Measurements from ENCODE around the gene CEP128. TPM values are rescaled to one million over a fixed set of nuclear protein-coding genes. Genes with fewer than 3 reads are reported as not detected.

CEP128 gene
- total RNA-seq, 1 experiment from 2014 or later = 16.4 TPM

DNA sequence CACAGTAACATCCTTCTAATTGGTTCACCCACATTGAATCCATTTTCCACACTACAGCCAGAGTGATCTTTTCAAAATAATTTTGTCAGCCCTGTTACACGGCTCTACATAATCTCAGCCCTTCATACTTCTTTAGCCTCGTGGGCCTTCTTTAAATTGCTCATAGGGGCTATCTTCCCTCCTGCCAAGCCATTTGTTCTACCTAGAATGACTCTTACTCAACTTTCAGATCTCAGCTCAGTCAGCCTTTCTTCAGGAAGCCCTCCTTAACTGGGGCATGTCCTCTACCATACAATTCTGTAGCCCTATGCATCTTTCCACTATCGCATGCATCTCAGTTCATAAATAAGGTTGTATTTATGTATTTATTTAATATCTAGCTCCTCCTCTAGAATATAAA lies 39.7 kb downstream of the CEP128 start:
- no peak overlapping the region for H3K4me2 ChIP-seq (ENCODE audit: low read length)
- H3K4me3 ChIP-seq (replicated peaks in 1 of 2; ENCODE audit: low read depth in 1 of 2, low read length in 2 of 2) = no peak overlapping the region
- no peaks in the 10 kb centered on the region for H3K9me2 ChIP-seq (ENCODE audit: insufficient read depth)
- no peaks in the 10 kb centered on the region for H4K20me1 ChIP-seq (ENCODE audit: insufficient read depth)
- ATAC-seq = no peak
- no peaks in the 10 kb centered on the region for H3K36me3 ChIP-seq (ENCODE audit: control insufficient read depth in 1 of 2, insufficient read depth in 2 of 2, low read length in 2 of 2)
- no peak overlapping the region for H2AFZ ChIP-seq (ENCODE audit: low read depth, low read length, poor library complexity, severe bottlenecking)
- no peak overlapping the region for H3K9ac ChIP-seq (ENCODE audit: low read length)
- H3K4me1 ChIP-seq (ENCODE audit: control insufficient read depth in 1 of 2, insufficient read depth in 2 of 2, low read length in 2 of 2) = no peaks in the 10 kb centered on the region
- H3K79me2 ChIP-seq (ENCODE audit: insufficient read depth, low read length) = no peaks in the 10 kb centered on the region
- ChIA-PET RAD21 (ENCODE audit: low non-redundant PET in 1 of 2, low total read pairs in 2 of 2, uncharacterized antibody in 2 of 2, unreplicated experiment in 2 of 2) (no interaction called here), CTCF (no interaction called here), POLR2A (no interaction called here)
- intact Hi-C loops (cut with micrococcal nuclease) = no loop called here
- H3K27me3 ChIP-seq (ENCODE audit: insufficient read depth, low read length) = no peaks in the 10 kb centered on the region
- TF ChIP-seq JUND (IDR thresholded peaks at IDR 0.05) = no peak
- no peak overlapping the region for H3K27ac ChIP-seq (ENCODE audit: low read depth, low read length)
- H3K9me3 ChIP-seq (ENCODE audit: control insufficient read depth in 1 of 2, insufficient read depth in 1 of 2, low read depth in 1 of 2, low read length in 2 of 2) = no peaks in the 10 kb centered on the region
- DNase-seq (ENCODE audit: low read depth, low spot score) = no peak
- no TSS peak for BruUV-seq (replicated peaks)

DNA sequence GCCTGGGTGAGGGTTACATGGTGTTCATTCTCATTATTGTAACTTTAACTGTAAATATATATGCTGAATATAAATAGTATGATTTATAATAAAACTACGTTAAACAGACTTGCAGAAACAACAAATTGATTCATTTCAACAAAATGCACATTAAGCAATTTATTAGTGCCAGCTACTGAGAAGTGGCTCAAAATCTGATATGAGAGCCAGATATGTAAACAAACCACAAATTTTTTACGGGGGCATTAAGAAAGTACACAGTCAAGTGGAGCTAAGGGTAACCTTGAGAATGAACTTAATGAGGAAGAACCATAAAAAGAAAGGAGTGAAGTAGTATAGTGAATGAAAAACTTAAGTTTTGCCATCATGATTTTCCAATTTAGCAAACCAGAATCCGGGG lies 40.3 kb downstream of the CEP128 start:
- Histone ChIP-seq H2AFZ (ENCODE audit: low read depth, low read length, poor library complexity, severe bottlenecking) (no peak overlapping the region), H3K36me3 (ENCODE audit: control insufficient read depth in 1 of 2, insufficient read depth in 2 of 2, low read length in 2 of 2) (no peaks in the 10 kb centered on the region), H3K27me3 (ENCODE audit: insufficient read depth, low read length) (no peaks in the 10 kb centered on the region), H3K9me2 (ENCODE audit: insufficient read depth) (no peaks in the 10 kb centered on the region), H3K9ac (ENCODE audit: low read length) (no peak overlapping the region), H3K9me3 (ENCODE audit: control insufficient read depth in 1 of 2, insufficient read depth in 1 of 2, low read depth in 1 of 2, low read length in 2 of 2) (no peaks in the 10 kb centered on the region), H4K20me1 (ENCODE audit: insufficient read depth) (no peaks in the 10 kb centered on the region), H3K4me2 (ENCODE audit: low read length) (no peak overlapping the region), H3K27ac (ENCODE audit: low read depth, low read length) (no peak overlapping the region), H3K79me2 (ENCODE audit: insufficient read depth, low read length) (no peaks in the 10 kb centered on the region), H3K4me1 (ENCODE audit: control insufficient read depth in 1 of 2, insufficient read depth in 2 of 2, low read length in 2 of 2) (no peaks in the 10 kb centered on the region), H3K4me3 (replicated peaks in 1 of 2; ENCODE audit: low read depth in 1 of 2, low read length in 2 of 2) (no peak overlapping the region)
- intact Hi-C loops (cut with micrococcal nuclease) = no loop called here
- CTCF ChIA-PET = no interaction called here
- no peak for DNase-seq (ENCODE audit: low read depth, low spot score)
- POLR2A ChIA-PET = no interaction called here
- ATAC-seq = no peak
- TF ChIP-seq ELF1 (IDR thresholded peaks at IDR 0.05; ENCODE audit: borderline replicate concordance, low read depth) (no peak), SRF (IDR thresholded peaks at IDR 0.05; ENCODE audit: low read depth) (no peak), ZNF274 (IDR thresholded peaks at IDR 0.05; ENCODE audit: low read depth, low read length) (no peak), FOSL1 (IDR thresholded peaks at IDR 0.05; ENCODE audit: low read depth) (no peak), EZH2phosphoT487 (IDR thresholded peaks at IDR 0.05; ENCODE audit: borderline replicate concordance) (no peak), YY1 (IDR thresholded peaks at IDR 0.05; ENCODE audit: extremely low read depth, insufficient replicate concordance, low read depth, low read length) (no peak), RAD21 (IDR thresholded peaks at IDR 0.05; ENCODE audit: low read depth) (no peak), EZH2 (IDR thresholded peaks at IDR 0.05) (no peak), JUND (IDR thresholded peaks at IDR 0.05) (no peak)
- TF ChIP-seq, protein P1, sequence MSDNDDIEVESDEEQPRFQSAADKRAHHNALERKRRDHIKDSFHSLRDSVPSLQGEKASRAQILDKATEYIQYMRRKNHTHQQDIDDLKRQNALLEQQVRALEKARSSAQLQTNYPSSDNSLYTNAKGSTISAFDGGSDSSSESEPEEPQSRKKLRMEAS (IDR thresholded peaks at IDR 0.05) = no peak
- RAD21 ChIA-PET (ENCODE audit: low non-redundant PET in 1 of 2, low total read pairs in 2 of 2, uncharacterized antibody in 2 of 2, unreplicated experiment in 2 of 2) = no interaction called here
- BruUV-seq (replicated peaks) = no TSS peak

Measured in HCT116 (cell line).